ENCODE results near the gene KRTAP10-2.
A peak's percentile ranks its signal among the peaks of the same experiment; 100 is the strongest.
"Not testable (repeated sequence)": the region's sequence is repeated elsewhere in the genome, so short reads cannot be mapped to it uniquely, and the experiment has no call there.

KRTAP10-2 gene

DNA sequence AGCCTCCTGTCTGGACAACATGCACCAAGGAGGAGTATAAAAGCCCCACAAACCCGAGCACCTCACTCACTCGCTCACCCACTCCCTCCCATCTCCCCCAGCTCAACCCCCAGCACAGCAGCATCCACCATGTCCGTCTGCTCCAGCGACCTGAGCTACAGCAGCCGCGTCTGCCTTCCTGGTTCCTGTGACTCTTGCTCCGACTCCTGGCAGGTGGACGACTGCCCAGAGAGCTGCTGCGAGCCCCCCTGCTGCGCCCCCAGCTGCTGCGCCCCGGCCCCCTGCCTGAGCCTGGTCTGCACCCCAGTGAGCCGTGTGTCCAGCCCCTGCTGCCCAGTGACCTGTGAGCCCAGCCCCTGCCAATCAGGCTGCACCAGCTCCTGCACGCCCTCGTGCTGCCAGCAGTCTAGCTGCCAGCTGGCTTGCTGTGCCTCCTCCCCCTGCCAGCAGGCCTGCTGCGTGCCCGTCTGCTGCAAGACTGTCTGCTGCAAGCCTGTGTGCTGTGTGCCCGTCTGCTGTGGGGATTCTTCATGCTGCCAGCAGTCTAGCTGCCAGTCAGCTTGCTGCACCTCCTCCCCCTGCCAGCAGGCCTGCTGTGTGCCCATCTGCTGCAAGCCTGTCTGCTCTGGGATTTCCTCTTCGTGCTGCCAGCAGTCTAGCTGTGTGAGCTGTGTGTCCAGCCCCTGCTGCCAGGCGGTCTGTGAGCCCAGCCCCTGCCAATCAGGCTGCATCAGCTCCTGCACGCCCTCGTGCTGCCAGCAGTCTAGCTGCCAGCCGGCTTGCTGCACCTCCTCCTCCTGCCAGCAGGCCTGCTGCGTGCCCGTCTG is 22.5 kb upstream of the KRTAP10-2 start, which contains the start of gene KRTAP10-4:
TSS of gene KRTAP10-4 (plus strand) at position 100 of the 827 bp plus-strand sequence. CDS start at position 130, 30 bp downstream.
- Mint-ChIP-seq H3K27me3 (peaks cover 16% of the 10 kb centered on the region), H3K27ac (peak within 1 kb of the TSS in 1 of 2 donors; percentile 64), H3K4me1 (peaks cover 11% of the 10 kb centered on the region), H3K9me3 (peaks cover 0 to 36% of the 10 kb centered on the region in 2 donors)
- H3K4me3 Mint-ChIP-seq, DNase-seq, ATAC-seq: not testable (repeated sequence)

DNA sequence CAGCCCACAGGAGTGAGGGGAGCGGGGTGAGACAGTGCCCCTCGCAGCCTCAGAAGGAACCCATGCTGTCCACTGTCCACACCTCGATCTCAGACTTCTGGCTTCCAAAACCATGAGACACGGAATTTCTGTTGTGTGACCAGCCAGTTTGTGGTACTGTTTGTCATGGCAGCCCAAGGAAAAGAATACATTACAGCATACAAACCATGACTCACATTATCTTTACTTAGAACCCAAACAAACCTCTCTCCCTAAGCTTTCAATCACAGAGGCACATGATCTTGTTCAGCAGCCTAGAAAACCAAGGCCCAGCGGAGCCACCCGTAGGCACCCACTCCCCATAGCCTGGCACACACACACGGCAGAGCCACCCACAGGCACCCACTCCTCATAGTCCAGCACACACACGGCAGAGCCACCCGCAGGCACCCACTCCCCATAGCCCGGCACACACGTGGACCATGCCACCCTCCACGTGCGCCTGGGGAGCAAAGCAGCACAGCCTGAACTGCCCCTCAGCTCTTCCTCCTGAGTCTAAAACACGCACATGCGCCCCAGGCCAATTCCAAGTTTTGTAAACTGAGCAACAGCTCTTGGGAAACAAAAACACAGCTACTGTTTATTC is 21.8 kb upstream of the KRTAP10-2 start:
- no peak overlapping the region for H3K4me3 Mint-ChIP-seq
- H3K27ac Mint-ChIP-seq = no peak overlapping the region
- DNase-seq (no peak), ATAC-seq (no peak)
- H3K9me3 Mint-ChIP-seq = peaks cover 0 to 32% of the 10 kb centered on the region in 2 donors
- peaks cover 16% of the 10 kb centered on the region for H3K27me3 Mint-ChIP-seq
- H3K4me1 Mint-ChIP-seq = peaks cover 11% of the 10 kb centered on the region

DNA sequence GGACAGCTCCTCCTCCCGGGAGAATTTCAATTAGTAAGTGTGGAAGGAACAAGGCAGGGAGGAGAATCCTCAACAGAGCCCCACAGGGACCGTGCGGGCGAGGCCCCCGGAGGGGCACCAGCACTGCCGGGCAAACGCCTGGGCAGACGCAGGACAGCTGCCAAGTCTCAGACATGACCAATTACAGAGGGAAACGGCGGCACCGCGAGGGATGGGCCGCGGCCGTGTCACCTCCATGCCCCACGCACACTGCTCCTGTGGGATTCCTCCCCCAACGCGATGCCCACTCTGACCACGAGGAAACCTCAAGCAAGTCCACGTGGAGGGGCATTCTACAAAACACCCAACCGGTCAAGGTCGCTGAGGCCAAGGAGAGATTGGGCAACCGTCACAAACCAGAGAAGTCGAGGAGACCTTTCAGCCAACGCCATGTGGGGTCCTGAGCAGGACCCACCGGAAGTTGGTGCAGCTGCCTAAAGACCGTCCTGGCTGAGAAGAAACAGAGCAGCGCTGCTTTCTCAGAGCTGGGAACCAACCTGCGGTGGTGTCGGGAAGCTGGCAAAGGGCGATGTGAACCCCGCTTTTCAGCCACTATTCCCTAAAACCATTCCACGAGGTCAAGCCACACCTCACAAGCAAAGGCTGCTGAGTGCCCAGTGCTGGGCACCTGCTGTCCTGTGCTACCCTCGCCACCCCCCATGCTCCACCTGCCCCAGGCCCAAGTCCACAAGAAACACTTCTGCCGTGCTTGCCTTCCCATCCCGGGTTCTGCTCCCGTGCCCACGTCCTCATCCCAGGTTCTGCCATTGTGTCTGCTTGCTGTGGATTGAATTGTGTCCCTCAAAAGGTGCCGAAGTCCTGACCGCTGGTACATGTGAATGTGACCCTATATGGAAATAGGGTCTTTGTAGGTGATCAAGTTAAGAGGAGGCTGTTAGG is 20.8 kb upstream of the KRTAP10-2 start:
- peaks cover 11% of the 10 kb centered on the region for H3K4me1 Mint-ChIP-seq
- peaks cover 16% of the 10 kb centered on the region for H3K27me3 Mint-ChIP-seq
- H3K27ac Mint-ChIP-seq = peak overlapping the region in 1 of 2 donors; percentile 64
- peaks cover 0 to 23% of the 10 kb centered on the region in 2 donors for H3K9me3 Mint-ChIP-seq
- DNase-seq (no peak), ATAC-seq (no peak)
- H3K4me3 Mint-ChIP-seq = no peak overlapping the region

DNA sequence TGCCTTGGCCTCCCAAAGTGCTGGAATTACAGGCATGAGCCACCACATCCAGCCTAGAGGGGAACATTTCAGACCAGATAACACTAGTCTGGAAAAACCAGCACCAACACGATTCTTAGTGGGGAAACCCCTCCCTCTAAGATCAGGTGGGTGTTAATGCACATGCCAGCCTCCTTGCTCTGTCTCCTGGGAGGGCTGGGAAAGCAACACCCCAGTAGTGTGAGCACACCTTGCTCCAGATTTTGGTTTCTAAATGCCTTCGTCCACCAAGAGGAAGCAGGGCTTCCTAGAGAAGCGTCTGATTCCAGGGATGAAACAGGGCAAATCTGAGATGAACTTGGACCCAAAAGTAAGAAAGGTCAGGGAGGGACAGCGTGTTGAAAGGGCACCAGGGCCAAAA is 20.0 kb upstream of the KRTAP10-2 start:
- Mint-ChIP-seq H3K4me1 (peaks cover 11% of the 10 kb centered on the region), H3K9me3 (peaks cover 0 to 15% of the 10 kb centered on the region in 2 donors), H3K27ac (no peak overlapping the region), H3K4me3 (no peak overlapping the region), H3K27me3 (peaks cover 16% of the 10 kb centered on the region)
- no peak for ATAC-seq
- no peak for DNase-seq

DNA sequence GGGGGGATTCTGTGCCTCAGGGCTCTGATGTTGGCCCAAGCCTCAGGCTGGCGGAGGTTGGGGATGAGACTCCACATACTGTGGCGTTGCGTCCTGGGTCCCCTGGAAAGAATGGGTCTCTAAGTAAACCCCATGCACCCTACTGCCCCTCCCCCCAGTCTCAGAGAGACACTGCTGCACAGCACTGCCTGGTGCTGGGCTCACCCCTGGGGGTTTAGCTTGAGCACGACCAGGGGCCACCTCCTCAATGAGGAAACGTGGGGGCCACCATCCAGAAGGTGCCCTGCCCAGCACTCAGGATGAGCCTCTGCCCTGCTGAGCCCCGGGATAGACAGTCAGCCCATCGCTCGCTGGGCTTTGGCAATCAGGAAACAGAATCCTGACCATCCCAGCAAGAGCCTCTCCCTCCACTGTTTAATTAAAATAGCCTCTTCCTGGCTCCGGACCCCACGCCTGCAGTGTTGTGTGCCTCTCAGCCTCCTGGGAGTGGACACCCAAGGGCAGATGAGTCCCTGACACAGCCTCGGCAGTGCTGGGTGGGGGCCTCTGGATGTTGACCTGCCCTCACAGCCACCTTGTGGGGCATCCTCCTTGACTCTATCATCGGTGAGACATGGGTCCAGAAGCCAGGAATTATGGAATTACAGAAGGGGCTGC is 18.7 kb upstream of the KRTAP10-2 start:
- Mint-ChIP-seq H3K9me3 (peaks cover 0 to 6% of the 10 kb centered on the region in 2 donors), H3K4me1 (peaks cover 15% of the 10 kb centered on the region), H3K27me3 (peaks cover 11% of the 10 kb centered on the region), H3K27ac (no peak overlapping the region), H3K4me3 (no peak overlapping the region)
- no peak for ATAC-seq
- no peak for DNase-seq

DNA sequence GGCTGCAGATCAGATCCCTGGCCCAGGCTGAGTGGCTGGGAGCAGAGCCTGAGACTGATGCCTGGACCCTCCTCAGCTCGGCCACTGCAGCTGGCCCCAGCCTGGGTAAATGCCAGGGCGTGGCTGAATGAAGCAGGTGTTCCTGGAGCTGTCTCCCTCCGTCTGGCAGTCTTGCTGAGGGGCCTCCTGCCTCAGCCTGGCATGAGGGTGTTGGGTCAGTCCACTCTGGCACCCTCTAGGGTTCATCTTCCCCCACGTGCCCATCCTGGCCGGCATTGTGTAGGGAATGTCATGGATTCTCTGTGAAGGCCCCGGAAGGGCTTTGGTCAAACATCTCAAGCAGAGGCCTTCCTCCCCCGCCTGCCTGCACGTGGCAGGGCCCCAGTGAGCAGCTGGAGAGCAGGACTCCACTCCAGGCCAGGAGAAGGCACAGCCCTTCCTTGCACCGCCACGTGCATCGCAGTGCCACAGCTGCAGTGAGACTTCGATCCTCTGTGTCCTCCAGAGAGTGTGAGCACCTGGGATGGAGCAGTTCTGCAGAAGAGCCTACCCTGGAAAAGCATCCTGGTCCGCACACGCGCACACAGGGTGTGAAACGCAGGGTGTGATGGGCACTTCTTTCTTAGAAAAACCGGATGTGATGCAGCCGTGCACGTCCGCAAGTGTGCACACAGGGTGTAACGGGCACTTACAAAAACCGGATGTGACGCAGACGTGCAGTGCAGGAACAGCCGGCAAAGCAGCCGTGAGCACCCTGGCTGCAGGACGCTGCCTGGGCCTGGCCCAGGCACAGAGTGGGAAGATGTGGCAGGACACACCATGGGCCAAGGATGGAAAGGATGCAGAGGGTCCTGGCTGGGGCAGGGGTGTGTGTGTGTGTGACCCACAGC is 17.6 kb upstream of the KRTAP10-2 start:
- DNase-seq = no peak
- Mint-ChIP-seq H3K27me3 (peaks cover under 1% of the 10 kb centered on the region), H3K4me3 (no peak overlapping the region)

DNA sequence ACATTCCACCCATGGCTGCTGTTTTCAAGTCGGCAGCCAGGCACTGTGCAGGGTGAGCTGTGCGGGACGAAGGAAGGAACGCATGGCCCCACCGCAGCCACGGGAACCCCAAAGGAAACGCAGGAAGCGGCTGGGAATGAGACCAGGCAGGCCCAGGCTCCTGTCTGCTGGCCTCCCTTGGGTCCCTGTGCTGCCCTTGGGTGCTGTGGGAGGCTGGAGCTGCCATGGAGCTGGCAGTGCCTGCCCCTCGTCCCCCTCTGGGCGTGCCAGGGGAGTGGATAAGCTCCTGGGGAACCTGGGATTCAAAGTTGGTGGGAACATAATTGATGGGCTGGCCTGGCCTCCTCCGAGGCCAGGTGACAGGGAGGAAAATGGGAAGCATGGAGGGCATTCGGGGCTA is 17.0 kb upstream of the KRTAP10-2 start:
- ATAC-seq (no peak), DNase-seq (no peak)
- H3K4me3 Mint-ChIP-seq = no peak overlapping the region
- H3K4me1 Mint-ChIP-seq = peaks cover 14% of the 10 kb centered on the region
- H3K27me3 Mint-ChIP-seq = no peaks in the 10 kb centered on the region
- H3K27ac Mint-ChIP-seq = no peak overlapping the region
- H3K9me3 Mint-ChIP-seq = peaks cover 1 to 10% of the 10 kb centered on the region in 2 donors

More for the DNA sequence above, 17.6 kb upstream of the KRTAP10-2 start:
- peaks cover 14% of the 10 kb centered on the region for H3K4me1 Mint-ChIP-seq
- H3K9me3 Mint-ChIP-seq = peaks cover 0 to 6% of the 10 kb centered on the region in 2 donors
- peak overlapping the region in 1 of 2 donors; percentile 54 for H3K27ac Mint-ChIP-seq
- ATAC-seq = no peak

DNA sequence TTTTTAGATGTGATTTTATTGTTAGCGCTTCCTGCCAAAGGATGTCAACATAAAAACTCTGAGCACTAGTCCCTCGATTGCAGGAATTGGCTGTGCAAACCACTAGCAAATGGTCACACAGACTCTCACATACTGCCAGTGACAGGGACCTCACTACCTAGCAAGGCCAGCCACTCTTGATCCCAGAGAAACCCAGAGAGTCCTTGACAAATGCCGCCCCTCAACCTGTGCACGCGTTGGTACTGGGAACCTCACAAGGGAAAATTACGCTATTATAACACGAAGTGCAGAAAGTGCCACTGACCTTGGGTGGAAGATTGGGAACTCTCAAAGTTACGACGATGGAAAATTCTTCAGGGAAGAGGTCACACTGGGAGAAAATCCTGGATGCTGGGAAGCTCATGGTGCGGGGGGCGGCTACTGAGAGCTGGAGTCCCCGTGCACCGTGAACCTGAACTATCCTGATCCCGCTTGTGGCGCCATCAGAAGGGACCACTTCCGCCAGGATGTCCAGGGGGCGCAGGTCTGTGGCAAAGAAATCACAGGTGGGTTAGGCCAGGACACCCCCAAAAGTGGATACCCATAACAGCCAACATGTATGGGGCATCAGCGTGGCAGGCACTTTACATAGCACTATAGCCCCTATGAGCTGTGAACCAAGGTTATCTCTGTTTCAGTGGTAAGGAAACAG is 16.3 kb upstream of the KRTAP10-2 start:
- H3K9me3 Mint-ChIP-seq = peaks cover 7 to 16% of the 10 kb centered on the region in 2 donors
- H3K4me3 Mint-ChIP-seq = no peak overlapping the region
- DNase-seq (no peak), ATAC-seq (no peak)
- peaks cover 14% of the 10 kb centered on the region for H3K4me1 Mint-ChIP-seq
- no peak overlapping the region for H3K27ac Mint-ChIP-seq
- no peaks in the 10 kb centered on the region for H3K27me3 Mint-ChIP-seq

DNA sequence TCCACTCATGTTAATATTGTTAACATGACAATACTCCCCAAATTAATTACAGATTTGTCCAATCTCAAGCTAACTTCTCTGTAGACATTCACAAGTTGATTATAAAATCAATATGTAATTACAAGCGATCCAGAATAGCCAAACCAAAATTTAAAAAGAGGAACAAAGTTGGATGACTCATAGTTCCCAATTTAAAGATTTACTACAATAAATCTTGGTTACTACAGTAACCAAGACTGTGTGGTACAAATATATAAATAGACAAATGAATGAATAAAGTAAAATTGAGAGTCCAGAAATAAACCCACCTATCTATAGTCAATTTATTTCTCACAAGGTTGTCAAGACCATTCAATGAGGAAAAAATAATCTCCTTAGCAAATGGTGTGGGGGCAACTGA is 15.1 kb upstream of the KRTAP10-2 start:
- H3K27me3 Mint-ChIP-seq = no peaks in the 10 kb centered on the region
- ATAC-seq = no peak
- H3K4me1 Mint-ChIP-seq = peaks cover 14% of the 10 kb centered on the region
- H3K4me3 Mint-ChIP-seq = no peak overlapping the region
- no peak for DNase-seq
- peaks cover 16 to 22% of the 10 kb centered on the region in 2 donors for H3K9me3 Mint-ChIP-seq
- H3K27ac Mint-ChIP-seq = peak overlapping the region in 1 of 2 donors; percentile 67

DNA sequence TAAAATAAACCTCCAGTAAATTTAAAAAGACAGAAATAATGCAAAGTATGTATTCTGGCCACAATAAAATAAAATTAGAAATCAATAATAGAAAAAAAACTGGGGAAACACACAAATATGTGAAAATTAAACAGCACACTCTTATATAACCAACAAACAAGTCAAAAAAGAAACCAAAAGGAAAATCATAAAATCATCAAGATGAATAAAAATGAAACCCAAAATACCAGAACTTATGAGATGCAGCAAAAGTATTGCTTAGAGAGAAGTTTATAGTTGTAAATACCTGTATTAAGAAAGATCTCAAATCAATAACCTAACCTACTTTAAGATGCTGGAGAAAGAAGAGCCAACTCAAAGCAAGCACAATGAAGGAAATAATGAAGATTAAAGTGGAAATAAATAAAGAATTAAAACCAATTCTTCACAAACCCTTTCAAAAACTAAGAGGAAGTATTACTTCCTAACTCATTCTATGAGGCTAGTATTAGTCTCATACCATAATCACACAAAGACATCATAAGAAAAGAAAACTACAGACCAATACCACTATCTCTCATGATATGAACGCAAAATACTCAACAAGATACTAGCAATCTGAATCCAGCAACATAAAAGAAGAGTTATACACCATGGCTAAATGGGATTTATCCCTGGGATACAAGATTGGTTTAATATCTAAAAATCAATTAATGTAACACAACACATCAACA is 13.7 kb upstream of the KRTAP10-2 start:
- H3K27ac Mint-ChIP-seq = peak overlapping the region in 1 of 2 donors; percentile 14
- DNase-seq (no peak), ATAC-seq (peak; percentile 60)
- H3K27me3 Mint-ChIP-seq = no peaks in the 10 kb centered on the region
- H3K4me1 Mint-ChIP-seq = peaks cover 14% of the 10 kb centered on the region
- H3K4me3 Mint-ChIP-seq = peak overlapping the region; percentile 18 to 55
- H3K9me3 Mint-ChIP-seq = peaks cover 22 to 30% of the 10 kb centered on the region in 2 donors

DNA sequence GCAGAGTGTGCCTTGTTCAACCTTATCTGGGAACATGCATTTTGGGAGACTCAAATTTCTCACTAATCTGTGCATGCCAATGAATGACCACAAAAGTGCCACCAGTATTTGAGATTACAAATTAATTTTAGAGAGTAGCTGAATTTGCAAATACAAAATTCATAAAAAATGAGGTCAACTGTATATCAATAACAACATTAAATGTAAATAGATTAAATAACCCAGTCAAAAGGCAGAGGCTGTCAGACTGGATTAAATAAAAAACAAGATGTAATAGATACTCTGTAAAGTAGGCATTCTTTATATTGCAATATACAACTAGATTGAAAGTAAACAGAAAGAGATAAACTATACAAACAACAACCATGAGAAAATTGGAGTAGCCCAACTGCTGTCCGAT is 12.8 kb upstream of the KRTAP10-2 start:
- peaks cover 24 to 39% of the 10 kb centered on the region in 2 donors for H3K9me3 Mint-ChIP-seq
- no peak for ATAC-seq
- H3K27me3 Mint-ChIP-seq = no peaks in the 10 kb centered on the region
- peaks cover 14% of the 10 kb centered on the region for H3K4me1 Mint-ChIP-seq
- no peak overlapping the region for H3K4me3 Mint-ChIP-seq
- no peak for DNase-seq
- H3K27ac Mint-ChIP-seq = no peak overlapping the region

DNA sequence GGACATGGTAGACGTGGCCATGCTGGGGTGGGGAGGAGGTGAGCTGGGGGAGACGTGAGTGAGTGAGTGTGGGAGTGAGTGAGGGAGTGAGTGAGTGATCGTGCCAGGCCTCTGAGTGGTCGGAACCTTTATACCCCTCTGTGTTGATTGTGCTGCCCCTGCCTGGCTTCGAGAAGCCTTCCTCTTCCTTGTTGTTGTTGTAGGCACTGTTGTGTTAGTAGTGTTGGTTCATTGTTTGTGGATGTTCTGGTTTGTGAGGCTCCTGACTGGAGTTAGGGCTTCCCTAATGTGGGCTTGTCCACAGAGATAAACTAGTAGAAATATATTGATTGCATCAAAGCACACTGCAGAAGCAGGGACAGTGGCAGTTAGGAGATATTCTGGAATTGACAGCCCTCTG is 7.4 kb upstream of the KRTAP10-2 start, which contains the start of gene KRTAP10-3:
TSS of gene KRTAP10-3 (minus strand) at position 101 of the 400 bp plus-strand sequence. CDS start at position 21, 80 bp downstream.
- DNase-seq (no peak), ATAC-seq (no peak)
- H3K4me3 Mint-ChIP-seq = no peak within 1 kb of the TSS
- H3K27ac Mint-ChIP-seq = peak within 1 kb of the TSS in 1 of 2 donors; percentile 47
- no peaks in the 10 kb centered on the region for H3K4me1 Mint-ChIP-seq
- H3K27me3 Mint-ChIP-seq = no peaks in the 10 kb centered on the region
- H3K9me3 Mint-ChIP-seq = peaks cover 28 to 51% of the 10 kb centered on the region in 2 donors

DNA sequence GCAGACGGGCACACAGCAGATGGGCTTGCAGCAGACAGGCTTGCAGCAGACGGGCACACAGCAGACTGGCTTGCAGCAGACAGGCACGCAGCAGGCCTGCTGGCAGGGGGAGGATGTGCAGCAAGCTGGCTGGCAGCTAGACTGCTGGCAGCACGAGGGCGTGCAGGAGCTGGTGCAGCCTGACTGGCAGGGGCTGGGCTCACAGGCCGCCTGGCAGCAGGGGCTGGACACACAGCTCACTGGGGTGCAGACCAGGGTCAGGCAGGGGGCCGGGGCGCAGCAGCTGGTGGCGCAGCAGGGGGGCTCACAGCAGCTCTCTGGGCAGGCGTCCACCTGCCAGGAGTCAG is 7.0 kb upstream of the KRTAP10-2 start:
- not testable (repeated sequence) for H3K27ac Mint-ChIP-seq, ATAC-seq, H3K4me1 Mint-ChIP-seq, H3K27me3 Mint-ChIP-seq, DNase-seq, H3K4me3 Mint-ChIP-seq
- H3K9me3 Mint-ChIP-seq = peaks cover 29 to 49% of the 10 kb centered on the region in 2 donors

Measured in stimulated activated naive CD8-positive, alpha-beta T cell treated with anti-CD3 and anti-CD28 coated beads, Interleukin-15, amount 100 ng/mL, for 72 hours (primary cell).